K562 (cell line): ENCODE measurements around the gene EMC9. TPM values are rescaled to one million over a fixed set of nuclear protein-coding genes. Genes with fewer than 3 reads are reported as not detected.

Experiments used
- microRNA-seq: library from miRNA; unstranded; fragments of <30 nt; microRNA quantifications from one replicate; pipeline ENCODE4, GENCODE V29; 2018; ENCODE audit warnings: borderline microRNAs expressed
- polyA plus RNA-seq, 8 experiments: library from polyadenylated mRNA; depleted of rRNA in 4 of 8; stranded (reverse) in 5 of 8; unstranded in 3 of 8; fragments of >200 nt; fragmentation: Nextera tagmentation in 2 of 8; fragmentation: Illumina TruSeq in 1 of 8; extraction: Ambion mirVana in 2 of 8; extraction: Trizol in 1 of 8; gene quantifications; 2 replicates each; pipeline versions ENCODE4 v1.2.1 to v1.2.3, GENCODE V29; 2011 to 2014; ENCODE audit warnings: inconsistent platforms in 1 of 8, missing spikeins in 1 of 8
- small RNA-seq: library from RNA; depleted of rRNA; stranded (forward); fragments of <200 nt; gene quantifications from one replicate; pipeline ENCODE3, GENCODE V24; 2014
- total RNA-seq, 7 experiments: library from RNA; depleted of rRNA in 6 of 7; stranded (reverse); fragments of >200 nt in 6 of 7; fragmentation: Illumina TruSeq in 2 of 7; extraction: Trizol in 2 of 7; gene quantifications; 2 replicates each; pipeline versions ENCODE4 v1.2.1 to v1.2.3, GENCODE V29; 2011 to 2021; ENCODE audit warnings: low replicate concordance in 1 of 7

EMC9 gene
- total and polyA plus RNA-seq, 9 of the 15 experiments (the other 6 are each of a cell fraction or from before 2014, with no cell fraction given), result 3.1 to 13.2 (median 7.8) TPM

Small RNA genes within 50 kb of the gene (microRNA-seq; reads per million reads assigned to microRNA genes)
- not detected for gene MIR7703

Small RNA genes within 50 kb of the gene (small RNA-seq; reads per million reads assigned to genes)
- not detected for gene AL136295.4
- gene IPO4, result 0.22 reads per million
- gene IRF9, result not detected
- 3.2 reads per million, percentile 89 among the genes with 10 or more reads in this experiment for gene RNA5SP383

Other genes with a start within 250 kb of the EMC9 start
Only the 7 nearest of the 31 such genes appear.
- gene DCAF11, start 26.8 kb downstream of the EMC9 start, total RNA-seq (2014; rRNA removed), result 39.8 and 53.8 TPM in 2 replicates
- 23.6 and 25.8 TPM in 2 replicates for gene DCAF11, start 26.8 kb downstream of the EMC9 start, total RNA-seq (2014; rRNA removed; fragmentation: Illumina TruSeq; extraction: Trizol)
- 33.9 and 36.6 TPM in 2 replicates for gene DCAF11, start 26.8 kb downstream of the EMC9 start, total RNA-seq (2015; rRNA removed; fragmentation: Illumina TruSeq; extraction: Trizol)
- gene DCAF11, start 26.8 kb downstream of the EMC9 start, total RNA-seq (2021), result 32.6 and 36.4 TPM in 2 replicates
- gene DCAF11, start 26.8 kb downstream of the EMC9 start, polyA plus RNA-seq (2011; rRNA removed), result 37.8 and 38.4 TPM in 2 replicates
- 42.2 and 43.9 TPM in 2 replicates for gene DCAF11, start 26.8 kb downstream of the EMC9 start, polyA plus RNA-seq (2014; fragmentation: Illumina TruSeq; extraction: Trizol)
- gene DCAF11, start 26.8 kb downstream of the EMC9 start, polyA plus RNA-seq (2014; fragmentation: Nextera tagmentation; extraction: Ambion mirVana), result 1 to 10 TPM; 8.5 to 9.2 TPM
- 41.1 and 46.2 TPM in 2 replicates for gene DCAF11, start 26.8 kb downstream of the EMC9 start, polyA plus RNA-seq (2014; rRNA removed)
- gene NRL, start 26.6 kb downstream of the EMC9 start, total RNA-seq (2014; rRNA removed), result 2.2 and 2.4 TPM in 2 replicates
- gene NRL, start 26.6 kb downstream of the EMC9 start, total RNA-seq (2014; rRNA removed; fragmentation: Illumina TruSeq; extraction: Trizol), result 0.48 and 0.65 TPM in 2 replicates
- 1.5 and 1.8 TPM in 2 replicates for gene NRL, start 26.6 kb downstream of the EMC9 start, total RNA-seq (2015; rRNA removed; fragmentation: Illumina TruSeq; extraction: Trizol)
- gene NRL, start 26.6 kb downstream of the EMC9 start, total RNA-seq (2021), result 2.4 and 2.7 TPM in 2 replicates
- gene NRL, start 26.6 kb downstream of the EMC9 start, polyA plus RNA-seq (2011; rRNA removed), result 1.0 and 1.5 TPM in 2 replicates
- 1.0 and 1.5 TPM in 2 replicates for gene NRL, start 26.6 kb downstream of the EMC9 start, polyA plus RNA-seq (2014; fragmentation: Illumina TruSeq; extraction: Trizol)
- under 1 TPM in 1 of 2 experiments, not detected in 1; 0.07 TPM for gene NRL, start 26.6 kb downstream of the EMC9 start, polyA plus RNA-seq (2014; fragmentation: Nextera tagmentation; extraction: Ambion mirVana)
- gene NRL, start 26.6 kb downstream of the EMC9 start, polyA plus RNA-seq (2014; rRNA removed), result 1.9 and 2.0 TPM in 2 replicates
- 0.09 TPM in 1 of 2 replicates, not detected in the other for gene FITM1, start 10.9 kb downstream of the EMC9 start, total RNA-seq (2014; rRNA removed)
- not detected in 2 replicates for gene FITM1, start 10.9 kb downstream of the EMC9 start, total RNA-seq (2014; rRNA removed; fragmentation: Illumina TruSeq; extraction: Trizol)
- gene FITM1, start 10.9 kb downstream of the EMC9 start, total RNA-seq (2015; rRNA removed; fragmentation: Illumina TruSeq; extraction: Trizol), result not detected in 2 replicates
- 0.20 TPM in 1 of 2 replicates, not detected in the other for gene FITM1, start 10.9 kb downstream of the EMC9 start, total RNA-seq (2021)
- 0.11 TPM in 1 of 2 replicates, not detected in the other for gene FITM1, start 10.9 kb downstream of the EMC9 start, polyA plus RNA-seq (2011; rRNA removed)
- not detected in 2 replicates for gene FITM1, start 10.9 kb downstream of the EMC9 start, polyA plus RNA-seq (2014; fragmentation: Illumina TruSeq; extraction: Trizol)
- not detected for gene FITM1, start 10.9 kb downstream of the EMC9 start, polyA plus RNA-seq (2014; fragmentation: Nextera tagmentation; extraction: Ambion mirVana)
- 0.20 TPM in 1 of 2 replicates, not detected in the other for gene FITM1, start 10.9 kb downstream of the EMC9 start, polyA plus RNA-seq (2014; rRNA removed)
- 63.9 and 70.9 TPM in 2 replicates for gene PSME1, start 5.4 kb downstream of the EMC9 start, total RNA-seq (2014; rRNA removed)
- gene PSME1, start 5.4 kb downstream of the EMC9 start, total RNA-seq (2014; rRNA removed; fragmentation: Illumina TruSeq; extraction: Trizol), result 67.6 and 69.7 TPM in 2 replicates
- 71.4 TPM in 2 replicates for gene PSME1, start 5.4 kb downstream of the EMC9 start, total RNA-seq (2015; rRNA removed; fragmentation: Illumina TruSeq; extraction: Trizol)
- 65.6 and 66.9 TPM in 2 replicates for gene PSME1, start 5.4 kb downstream of the EMC9 start, total RNA-seq (2021)
- 20.3 and 28.1 TPM in 2 replicates for gene PSME1, start 5.4 kb downstream of the EMC9 start, polyA plus RNA-seq (2011; rRNA removed)
- gene PSME1, start 5.4 kb downstream of the EMC9 start, polyA plus RNA-seq (2014; fragmentation: Illumina TruSeq; extraction: Trizol), result 67.5 and 74.0 TPM in 2 replicates
- gene PSME1, start 5.4 kb downstream of the EMC9 start, polyA plus RNA-seq (2014; fragmentation: Nextera tagmentation; extraction: Ambion mirVana), result 100 to 1,000 TPM; 163 to 180 TPM
- 42.4 and 51.2 TPM in 2 replicates for gene PSME1, start 5.4 kb downstream of the EMC9 start, polyA plus RNA-seq (2014; rRNA removed)
- gene PSME2, start 5.0 kb upstream of the EMC9 start, total RNA-seq (2014; rRNA removed), result 130 and 163 TPM in 2 replicates
- gene PSME2, start 5.0 kb upstream of the EMC9 start, total RNA-seq (2014; rRNA removed; fragmentation: Illumina TruSeq; extraction: Trizol), result 150 and 153 TPM in 2 replicates
- 159 and 161 TPM in 2 replicates for gene PSME2, start 5.0 kb upstream of the EMC9 start, total RNA-seq (2015; rRNA removed; fragmentation: Illumina TruSeq; extraction: Trizol)
- gene PSME2, start 5.0 kb upstream of the EMC9 start, total RNA-seq (2021), result 111 and 121 TPM in 2 replicates
- gene PSME2, start 5.0 kb upstream of the EMC9 start, polyA plus RNA-seq (2011; rRNA removed), result 109 and 134 TPM in 2 replicates
- 161 and 169 TPM in 2 replicates for gene PSME2, start 5.0 kb upstream of the EMC9 start, polyA plus RNA-seq (2014; fragmentation: Illumina TruSeq; extraction: Trizol)
- 100 to 1,000 TPM; 540 to 579 TPM for gene PSME2, start 5.0 kb upstream of the EMC9 start, polyA plus RNA-seq (2014; fragmentation: Nextera tagmentation; extraction: Ambion mirVana)
- 169 and 208 TPM in 2 replicates for gene PSME2, start 5.0 kb upstream of the EMC9 start, polyA plus RNA-seq (2014; rRNA removed)
- gene RNF31, start 5.9 kb upstream of the EMC9 start, total RNA-seq (2014; rRNA removed), result 35.7 and 42.0 TPM in 2 replicates
- 14.2 and 16.4 TPM in 2 replicates for gene RNF31, start 5.9 kb upstream of the EMC9 start, total RNA-seq (2014; rRNA removed; fragmentation: Illumina TruSeq; extraction: Trizol)
- 19.1 and 19.2 TPM in 2 replicates for gene RNF31, start 5.9 kb upstream of the EMC9 start, total RNA-seq (2015; rRNA removed; fragmentation: Illumina TruSeq; extraction: Trizol)
- gene RNF31, start 5.9 kb upstream of the EMC9 start, total RNA-seq (2021), result 40.4 and 47.6 TPM in 2 replicates
- 10.4 and 10.9 TPM in 2 replicates for gene RNF31, start 5.9 kb upstream of the EMC9 start, polyA plus RNA-seq (2011; rRNA removed)
- gene RNF31, start 5.9 kb upstream of the EMC9 start, polyA plus RNA-seq (2014; fragmentation: Illumina TruSeq; extraction: Trizol), result 24.3 and 37.9 TPM in 2 replicates
- gene RNF31, start 5.9 kb upstream of the EMC9 start, polyA plus RNA-seq (2014; fragmentation: Nextera tagmentation; extraction: Ambion mirVana), result 1 to 10 TPM; 3.1 to 6.1 TPM
- 28.8 and 33.2 TPM in 2 replicates for gene RNF31, start 5.9 kb upstream of the EMC9 start, polyA plus RNA-seq (2014; rRNA removed)
- 4.3 and 10.4 TPM in 2 replicates for gene IRF9, start 19.7 kb upstream of the EMC9 start, total RNA-seq (2014; rRNA removed)
- 5.8 and 9.5 TPM in 2 replicates for gene IRF9, start 19.7 kb upstream of the EMC9 start, total RNA-seq (2014; rRNA removed; fragmentation: Illumina TruSeq; extraction: Trizol)
- 6.1 and 7.1 TPM in 2 replicates for gene IRF9, start 19.7 kb upstream of the EMC9 start, total RNA-seq (2015; rRNA removed; fragmentation: Illumina TruSeq; extraction: Trizol)
- gene IRF9, start 19.7 kb upstream of the EMC9 start, total RNA-seq (2021), result 7.8 and 10.7 TPM in 2 replicates
- gene IRF9, start 19.7 kb upstream of the EMC9 start, polyA plus RNA-seq (2011; rRNA removed), result 14.8 and 17.9 TPM in 2 replicates
- 7.1 and 7.4 TPM in 2 replicates for gene IRF9, start 19.7 kb upstream of the EMC9 start, polyA plus RNA-seq (2014; fragmentation: Illumina TruSeq; extraction: Trizol)
- gene IRF9, start 19.7 kb upstream of the EMC9 start, polyA plus RNA-seq (2014; fragmentation: Nextera tagmentation; extraction: Ambion mirVana), result 1 to 10 TPM in 1 of 2 experiments, under 1 TPM in 1; 0.79 to 2.7 TPM
- 11.1 and 14.3 TPM in 2 replicates for gene IRF9, start 19.7 kb upstream of the EMC9 start, polyA plus RNA-seq (2014; rRNA removed)